Neural progenitor cell (in vitro differentiated cells): ENCODE measurements around the gene ZFYVE9.

Source experiments
- CTCF ChIP-seq: fragments of 200-600 bp; sonication (generic); IDR thresholded peaks from 2 replicates; pipeline ENCODE4 v1.5.1; 2017; ENCODE audit warnings: antibody characterized with exemption, mild to moderate bottlenecking
- EZH2 ChIP-seq: fragments of 200-600 bp; sonication (generic); IDR thresholded peaks from 2 replicates; pipeline ENCODE4 v1.6.1; 2017; ENCODE audit warnings: antibody characterized with exemption, mild to moderate bottlenecking, moderate library complexity
- EZH2phosphoT487 ChIP-seq: fragments of 200-600 bp; sonication (generic); IDR thresholded peaks from 2 replicates; pipeline ENCODE4 v1.6.1; 2017; ENCODE audit warnings: antibody characterized with exemption

GRCh38 chr1:52355847-52356505, 214.1 kb downstream of the ZFYVE9 start:
- TF ChIP-seq EZH2 (no peak), CTCF (no peak), EZH2phosphoT487 (no peak)
